Activated naive CD4-positive, alpha-beta T cell treated with anti-CD3 and anti-CD28 coated beads, Interleukin-2, amount 50 U/mL, for 24 hours (primary cell): ENCODE data around the gene ZBTB7C.

Experiments used
- H3K27ac Mint-ChIP-seq: one replicate; pipeline ENCODE4 v1.8.0; 2021; ENCODE audit warnings: mild to moderate bottlenecking, mixed read lengths
- H3K27me3 Mint-ChIP-seq: one replicate; pipeline ENCODE4 v1.8.0; 2021; ENCODE audit warnings: mixed read lengths
- H3K36me3 Mint-ChIP-seq: one replicate; pipeline ENCODE4 v1.8.0; 2021; ENCODE audit warnings: mixed read lengths
- H3K4me1 Mint-ChIP-seq: one replicate; pipeline ENCODE4 v1.8.0; 2021; ENCODE audit warnings: mixed read lengths
- H3K4me3 Mint-ChIP-seq: one replicate; pipeline ENCODE4 v1.8.0; 2021; ENCODE audit warnings: mild to moderate bottlenecking, mixed read lengths
- H3K9me3 Mint-ChIP-seq: one replicate; pipeline ENCODE4 v1.8.0; 2021; ENCODE audit warnings: mixed read lengths

Gene ZBTB7C

GRCh38 chr18:48122376-48122775, 286.8 kb downstream of the ZBTB7C start:
- H3K4me3 Mint-ChIP-seq: no peak overlapping the region
- no peaks in the 10 kb centered on the region for H3K4me1 Mint-ChIP-seq
- no peak overlapping the region for H3K27ac Mint-ChIP-seq
- no peaks in the 10 kb centered on the region for H3K27me3 Mint-ChIP-seq
- H3K9me3 Mint-ChIP-seq: no peaks in the 10 kb centered on the region
- no peaks in the 10 kb centered on the region for H3K36me3 Mint-ChIP-seq

- Mint-ChIP-seq H3K4me3 (no peak overlapping the region), H3K27ac (no peak overlapping the region), H3K9me3 (no peaks in the 10 kb centered on the region), H3K27me3 (no peaks in the 10 kb centered on the region), H3K4me1 (no peaks in the 10 kb centered on the region), H3K36me3 (no peaks in the 10 kb centered on the region)
These were observed 287.4 kb downstream of the ZBTB7C start for GRCh38 chr18:48121752-48122151.

GRCh38 chr18:48119204-48119603, 290.0 kb downstream of the ZBTB7C start:
- Mint-ChIP-seq H3K36me3 (no peaks in the 10 kb centered on the region), H3K27me3 (no peaks in the 10 kb centered on the region), H3K9me3 (no peaks in the 10 kb centered on the region), H3K4me3 (no peak overlapping the region), H3K4me1 (no peaks in the 10 kb centered on the region), H3K27ac (no peak overlapping the region)

- Mint-ChIP-seq H3K36me3 (no peaks in the 10 kb centered on the region), H3K27ac (no peak overlapping the region), H3K4me3 (no peak overlapping the region), H3K27me3 (no peaks in the 10 kb centered on the region), H3K9me3 (no peaks in the 10 kb centered on the region), H3K4me1 (no peaks in the 10 kb centered on the region)
These were observed 292.1 kb downstream of the ZBTB7C start for GRCh38 chr18:48116873-48117630.

GRCh38 chr18:48116017-48116416, 293.2 kb downstream of the ZBTB7C start:
- no peaks in the 10 kb centered on the region for H3K36me3 Mint-ChIP-seq
- H3K27ac Mint-ChIP-seq: no peak overlapping the region
- H3K4me1 Mint-ChIP-seq: no peaks in the 10 kb centered on the region
- H3K9me3 Mint-ChIP-seq: no peaks in the 10 kb centered on the region
- no peak overlapping the region for H3K4me3 Mint-ChIP-seq
- H3K27me3 Mint-ChIP-seq: no peaks in the 10 kb centered on the region

- Mint-ChIP-seq H3K36me3 (no peaks in the 10 kb centered on the region), H3K4me1 (no peaks in the 10 kb centered on the region), H3K27me3 (no peaks in the 10 kb centered on the region), H3K27ac (no peak overlapping the region), H3K4me3 (no peak overlapping the region), H3K9me3 (no peaks in the 10 kb centered on the region)
These were observed 295.5 kb downstream of the ZBTB7C start for GRCh38 chr18:48113691-48114090.

GRCh38 chr18:48111587-48111986, 297.6 kb downstream of the ZBTB7C start:
- Mint-ChIP-seq H3K36me3 (no peaks in the 10 kb centered on the region), H3K4me3 (no peak overlapping the region), H3K27me3 (peaks cover 2% of the 10 kb centered on the region), H3K27ac (no peak overlapping the region), H3K4me1 (no peaks in the 10 kb centered on the region), H3K9me3 (no peaks in the 10 kb centered on the region)

- H3K4me3 Mint-ChIP-seq: no peak overlapping the region
- peaks cover 4% of the 10 kb centered on the region for H3K27me3 Mint-ChIP-seq
- no peaks in the 10 kb centered on the region for H3K9me3 Mint-ChIP-seq
- H3K27ac Mint-ChIP-seq: no peak overlapping the region
- H3K4me1 Mint-ChIP-seq: no peaks in the 10 kb centered on the region
- no peaks in the 10 kb centered on the region for H3K36me3 Mint-ChIP-seq
These were observed 298.4 kb downstream of the ZBTB7C start for GRCh38 chr18:48110797-48111196.

GRCh38 chr18:48109961-48110493, 299.2 kb downstream of the ZBTB7C start:
- H3K9me3 Mint-ChIP-seq: no peaks in the 10 kb centered on the region
- H3K4me3 Mint-ChIP-seq: no peak overlapping the region
- H3K4me1 Mint-ChIP-seq: no peaks in the 10 kb centered on the region
- H3K36me3 Mint-ChIP-seq: no peaks in the 10 kb centered on the region
- H3K27ac Mint-ChIP-seq: no peak overlapping the region
- H3K27me3 Mint-ChIP-seq: peaks cover 6% of the 10 kb centered on the region

GRCh38 chr18:48108136-48108535, 301.0 kb downstream of the ZBTB7C start:
- Mint-ChIP-seq H3K36me3 (no peaks in the 10 kb centered on the region), H3K4me1 (no peaks in the 10 kb centered on the region), H3K27ac (no peak overlapping the region), H3K9me3 (no peaks in the 10 kb centered on the region), H3K27me3 (peaks cover 8% of the 10 kb centered on the region), H3K4me3 (no peak overlapping the region)

- Mint-ChIP-seq H3K9me3 (no peaks in the 10 kb centered on the region), H3K27me3 (peaks cover 8% of the 10 kb centered on the region), H3K36me3 (no peaks in the 10 kb centered on the region), H3K27ac (no peak overlapping the region), H3K4me1 (no peaks in the 10 kb centered on the region), H3K4me3 (no peak overlapping the region)
These were observed 302.0 kb downstream of the ZBTB7C start for GRCh38 chr18:48106976-48107781.

GRCh38 chr18:48106498-48106897, 302.7 kb downstream of the ZBTB7C start:
- Mint-ChIP-seq H3K9me3 (no peaks in the 10 kb centered on the region), H3K4me1 (no peaks in the 10 kb centered on the region), H3K27me3 (peaks cover 8% of the 10 kb centered on the region), H3K36me3 (no peaks in the 10 kb centered on the region), H3K4me3 (no peak overlapping the region), H3K27ac (no peak overlapping the region)

- Mint-ChIP-seq H3K36me3 (no peaks in the 10 kb centered on the region), H3K9me3 (no peaks in the 10 kb centered on the region), H3K27me3 (peaks cover 11% of the 10 kb centered on the region), H3K4me3 (no peak overlapping the region), H3K27ac (no peak overlapping the region), H3K4me1 (no peaks in the 10 kb centered on the region)
These were observed 303.9 kb downstream of the ZBTB7C start for GRCh38 chr18:48105317-48105716.

- H3K4me1 Mint-ChIP-seq: no peaks in the 10 kb centered on the region
- H3K27ac Mint-ChIP-seq: no peak overlapping the region
- H3K27me3 Mint-ChIP-seq: peaks cover 12% of the 10 kb centered on the region
- no peaks in the 10 kb centered on the region for H3K9me3 Mint-ChIP-seq
- H3K36me3 Mint-ChIP-seq: no peaks in the 10 kb centered on the region
- no peak overlapping the region for H3K4me3 Mint-ChIP-seq
These were observed 304.5 kb downstream of the ZBTB7C start for GRCh38 chr18:48104705-48105104.

GRCh38 chr18:48100651-48101165, 308.5 kb downstream of the ZBTB7C start:
- H3K27ac Mint-ChIP-seq: no peak overlapping the region
- no peaks in the 10 kb centered on the region for H3K36me3 Mint-ChIP-seq
- no peak overlapping the region for H3K4me3 Mint-ChIP-seq
- no peaks in the 10 kb centered on the region for H3K4me1 Mint-ChIP-seq
- H3K27me3 Mint-ChIP-seq: peaks cover 8% of the 10 kb centered on the region
- H3K9me3 Mint-ChIP-seq: no peaks in the 10 kb centered on the region

GRCh38 chr18:48100165-48100575, 309.0 kb downstream of the ZBTB7C start:
- Mint-ChIP-seq H3K4me1 (no peaks in the 10 kb centered on the region), H3K9me3 (no peaks in the 10 kb centered on the region), H3K4me3 (no peak overlapping the region), H3K27ac (no peak overlapping the region), H3K27me3 (peaks cover 6% of the 10 kb centered on the region), H3K36me3 (no peaks in the 10 kb centered on the region)
